GM12865 (cell line): ENCODE data around the gene ABHD15.

Source experiments
- DNase-seq: peaks from one replicate; pipeline ENCODE4 v3.0.0; 2010; ENCODE audit warnings: low read depth
- H3K4me3 ChIP-seq: 2 replicates; pipeline ENCODE4 v1.5.1; 2011; ENCODE audit warnings: mild to moderate bottlenecking, low read depth, low read length, control low read depth
- TF ChIP-seq, protein P1 (sequence below): IDR thresholded peaks from 2 replicates; pipeline ENCODE4 v1.5.1; 2011; ENCODE audit warnings: low read length, control low read depth, low read depth, inconsistent platforms; ENCODE audit not compliant: insufficient read depth; ENCODE audit errors: missing control alignments

ABHD15 gene

DNA sequence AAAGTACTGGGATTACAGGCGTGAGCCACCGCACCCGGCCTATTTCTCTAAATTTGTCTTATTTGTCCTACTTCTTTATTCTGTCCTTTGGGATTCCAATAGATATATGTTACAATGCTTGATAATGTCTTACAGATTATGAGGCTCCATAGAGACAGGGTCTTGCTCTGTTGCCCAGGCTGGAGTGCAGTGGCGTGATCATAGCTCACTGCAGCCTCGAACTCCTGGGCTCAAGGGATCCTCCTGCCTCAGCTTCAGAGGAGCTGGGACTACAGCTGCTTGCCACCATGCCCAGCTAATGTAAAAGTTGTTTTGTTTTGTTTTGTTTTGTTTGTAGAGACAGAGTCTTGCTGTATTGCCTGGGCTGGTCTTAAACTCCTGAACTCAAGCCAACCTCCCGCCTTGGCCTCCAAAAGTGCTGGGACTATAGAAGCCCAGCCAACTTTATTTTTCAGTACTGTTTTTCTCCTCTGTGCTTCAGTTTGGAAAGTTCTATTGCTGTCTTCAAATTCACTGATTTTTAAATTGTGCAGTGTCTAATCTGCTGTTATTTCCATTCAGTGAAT, 36.4 kb upstream of the ABHD15 start:
- no peak for DNase-seq
- TF ChIP-seq, protein P1, sequence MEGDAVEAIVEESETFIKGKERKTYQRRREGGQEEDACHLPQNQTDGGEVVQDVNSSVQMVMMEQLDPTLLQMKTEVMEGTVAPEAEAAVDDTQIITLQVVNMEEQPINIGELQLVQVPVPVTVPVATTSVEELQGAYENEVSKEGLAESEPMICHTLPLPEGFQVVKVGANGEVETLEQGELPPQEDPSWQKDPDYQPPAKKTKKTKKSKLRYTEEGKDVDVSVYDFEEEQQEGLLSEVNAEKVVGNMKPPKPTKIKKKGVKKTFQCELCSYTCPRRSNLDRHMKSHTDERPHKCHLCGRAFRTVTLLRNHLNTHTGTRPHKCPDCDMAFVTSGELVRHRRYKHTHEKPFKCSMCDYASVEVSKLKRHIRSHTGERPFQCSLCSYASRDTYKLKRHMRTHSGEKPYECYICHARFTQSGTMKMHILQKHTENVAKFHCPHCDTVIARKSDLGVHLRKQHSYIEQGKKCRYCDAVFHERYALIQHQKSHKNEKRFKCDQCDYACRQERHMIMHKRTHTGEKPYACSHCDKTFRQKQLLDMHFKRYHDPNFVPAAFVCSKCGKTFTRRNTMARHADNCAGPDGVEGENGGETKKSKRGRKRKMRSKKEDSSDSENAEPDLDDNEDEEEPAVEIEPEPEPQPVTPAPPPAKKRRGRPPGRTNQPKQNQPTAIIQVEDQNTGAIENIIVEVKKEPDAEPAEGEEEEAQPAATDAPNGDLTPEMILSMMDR = no peak
- no peak overlapping the region for H3K4me3 ChIP-seq

DNA sequence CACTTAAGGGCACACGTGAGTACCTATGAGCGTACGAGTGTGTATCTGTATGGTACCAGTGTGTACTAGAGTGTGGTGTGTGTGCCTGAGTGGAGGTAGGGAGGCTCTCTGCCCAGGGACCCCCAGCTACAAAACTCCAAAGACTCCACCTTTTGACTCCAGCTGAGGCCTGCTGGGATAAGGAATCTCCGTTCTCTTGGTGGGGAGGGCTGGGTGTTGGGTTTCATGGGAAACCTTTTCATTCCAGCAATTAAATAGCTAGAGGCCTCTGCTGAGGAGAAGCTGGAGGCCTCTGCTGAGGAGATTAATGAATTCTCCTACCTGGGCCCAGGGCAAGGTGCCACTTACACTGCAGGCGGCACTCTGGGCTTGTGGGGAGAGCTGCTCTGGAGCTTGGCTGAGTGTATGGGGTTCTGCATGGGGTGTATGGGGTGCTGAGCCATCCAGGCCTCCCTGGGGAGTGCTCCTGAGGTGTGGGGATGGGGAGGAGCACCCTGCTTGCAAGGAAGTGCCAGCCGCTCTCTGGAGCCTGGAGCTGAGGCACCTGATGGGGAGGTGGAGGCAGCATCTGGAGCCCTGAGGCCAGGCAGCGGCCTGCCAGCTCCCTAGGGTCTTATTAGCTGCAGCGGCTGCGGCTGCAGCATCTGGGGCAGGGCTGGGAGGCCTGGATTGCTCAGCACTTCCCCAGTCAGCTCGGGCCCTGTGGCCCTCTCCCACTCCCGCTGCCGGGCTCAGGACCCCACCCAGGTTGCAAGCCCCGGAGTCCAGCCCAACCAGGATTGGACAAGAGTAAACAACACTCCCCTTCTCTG, 30.7 kb upstream of the ABHD15 start:
- TF ChIP-seq, protein P1 = no peak
- DNase-seq = no peak
- H3K4me3 ChIP-seq = no peak overlapping the region

DNA sequence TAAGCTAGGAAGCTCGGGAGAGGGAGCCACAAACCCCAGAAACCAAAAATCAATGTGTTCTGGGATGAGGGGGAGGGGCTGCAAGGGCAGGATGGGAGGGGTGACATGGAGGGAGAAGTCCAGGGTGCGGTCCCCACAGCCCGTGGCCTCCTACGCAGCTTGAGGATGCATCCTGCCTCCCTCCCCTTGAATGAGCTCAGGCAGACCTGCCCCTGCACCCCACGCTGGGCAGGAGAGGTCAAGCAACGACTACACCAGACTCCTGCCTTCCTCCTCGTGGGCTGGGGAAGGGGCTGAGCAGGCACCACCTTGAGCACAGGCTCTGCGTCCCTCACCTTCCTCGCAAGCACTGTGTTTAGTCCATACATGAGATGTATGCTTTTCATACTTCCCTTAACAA, 30.0 kb upstream of the ABHD15 start:
- TF ChIP-seq, protein P1 = no peak
- no peak for DNase-seq
- no peak overlapping the region for H3K4me3 ChIP-seq

DNA sequence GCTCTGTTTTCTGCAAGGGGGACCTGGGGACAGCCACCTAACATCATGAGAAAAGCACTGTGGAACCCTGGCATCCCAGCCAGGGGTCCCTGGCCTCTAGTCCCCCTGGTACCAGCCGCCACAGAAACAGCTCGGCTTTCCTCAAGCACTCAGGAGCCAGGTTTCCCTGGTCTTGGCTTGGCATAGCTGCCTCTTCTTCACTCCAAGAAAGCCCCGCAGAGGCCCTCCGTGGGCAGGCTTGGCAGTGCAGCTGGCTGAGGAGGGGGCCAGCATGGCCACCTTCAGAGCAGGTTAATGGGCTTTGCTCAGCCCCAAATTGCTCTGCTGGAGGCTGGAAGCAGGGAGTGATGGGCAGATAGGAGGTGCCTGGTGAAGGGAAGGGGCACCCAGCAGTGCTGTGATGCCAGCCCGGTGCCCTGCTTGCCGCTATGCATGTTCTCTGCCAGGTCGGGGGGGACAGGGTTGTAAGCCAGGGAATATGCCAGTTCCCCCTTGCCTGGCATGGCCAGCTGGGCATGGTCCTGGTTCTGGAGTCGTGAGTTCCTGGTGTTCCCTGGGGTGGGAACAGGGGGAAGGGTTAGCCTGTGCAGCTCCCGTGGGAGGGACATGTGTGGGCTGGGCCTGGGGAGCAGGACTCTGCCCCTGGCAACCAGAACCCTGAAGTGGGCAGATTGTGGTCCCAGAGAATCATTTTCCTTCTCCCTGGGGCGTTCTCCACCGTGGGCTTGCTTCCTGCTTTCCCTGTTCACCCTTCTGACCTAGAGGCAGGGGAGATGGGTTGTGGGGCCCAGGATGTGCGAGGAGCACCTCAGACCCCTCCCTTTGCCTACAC, 29.3 kb upstream of the ABHD15 start:
- H3K4me3 ChIP-seq = no peak overlapping the region
- no peak for DNase-seq
- TF ChIP-seq, protein P1 = no peak

DNA sequence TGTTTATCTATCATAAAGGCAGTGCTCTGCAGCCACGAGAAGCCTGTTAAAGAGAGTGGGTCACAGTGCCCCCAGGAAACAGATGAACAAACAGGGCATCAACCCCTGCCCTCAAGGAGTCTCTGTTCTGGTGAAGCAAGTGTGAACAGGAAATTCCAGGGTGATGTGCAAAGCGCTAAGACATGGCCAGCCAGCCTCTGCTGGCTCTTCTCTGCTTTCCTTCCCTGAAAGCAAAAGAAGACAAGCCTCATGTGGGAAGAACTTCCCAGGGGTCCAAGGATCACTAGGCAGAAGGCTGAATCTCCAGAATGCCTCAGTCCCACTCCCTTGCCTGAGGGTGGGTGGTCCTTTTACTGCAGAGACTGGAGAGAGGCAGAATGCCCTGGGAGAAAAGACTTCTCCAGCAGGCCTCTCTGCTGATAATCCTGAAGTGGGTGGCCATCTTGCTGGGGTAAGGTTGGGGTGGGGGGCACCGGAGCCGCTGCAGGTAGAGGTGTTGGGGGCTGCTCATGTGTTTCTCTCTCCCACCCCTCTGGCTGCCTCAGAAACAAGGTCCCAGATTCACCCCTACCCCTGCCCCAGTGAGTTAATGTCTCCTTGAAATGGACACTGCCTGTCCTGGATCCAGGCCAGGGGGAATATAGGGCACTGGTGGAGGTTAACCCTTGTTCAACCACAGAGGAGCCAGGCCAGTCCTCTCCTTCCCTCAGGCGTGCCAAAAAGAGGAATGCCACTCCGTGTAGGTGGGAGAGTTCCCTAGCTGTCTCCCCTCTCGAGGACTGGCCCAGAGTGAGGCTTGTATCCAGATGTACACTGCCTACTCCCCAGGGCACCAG, 28.5 kb upstream of the ABHD15 start:
- TF ChIP-seq, protein P1 = no peak
- no peak for DNase-seq
- H3K4me3 ChIP-seq = no peak overlapping the region

DNA sequence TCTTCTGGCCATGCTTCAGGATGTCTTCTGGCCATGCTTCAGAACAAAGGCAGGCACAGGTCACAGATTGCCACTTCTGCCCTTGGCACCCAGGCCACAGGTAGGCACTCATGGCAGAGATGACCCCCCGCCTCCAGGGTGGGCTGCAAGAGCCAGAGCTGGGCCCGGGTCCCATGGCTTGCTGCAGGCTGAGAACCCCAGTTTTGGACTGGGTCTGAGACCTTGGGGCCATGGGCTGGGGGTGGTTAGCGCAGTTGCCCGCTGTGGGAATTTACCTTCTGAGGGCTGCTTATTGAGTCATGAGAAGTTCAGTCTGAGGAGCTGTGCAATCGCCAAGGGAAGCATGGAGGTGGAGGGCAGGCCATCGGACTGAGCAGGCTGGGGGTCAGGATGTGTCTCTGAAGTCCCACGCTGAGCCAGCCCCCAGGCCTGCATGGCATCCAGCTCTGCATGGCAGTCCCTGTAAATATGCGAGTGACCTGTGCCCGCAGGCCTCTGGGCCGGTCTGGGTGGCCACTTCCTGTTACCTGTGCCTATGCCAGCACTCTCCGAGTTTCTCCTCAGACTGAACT, 27.8 kb upstream of the ABHD15 start:
- TF ChIP-seq, protein P1 = no peak
- no peak for DNase-seq
- H3K4me3 ChIP-seq = no peak overlapping the region
